GM21619 (cell line): ENCODE results near the gene LRIF1.
"Not testable (repeated sequence)": the region's sequence is repeated elsewhere in the genome, so short reads cannot be mapped to it uniquely, and the experiment has no call there.

Experiments
- ATAC-seq: cut with Tn5 transposase; IDR thresholded peaks from one replicate; pipeline ENCODE4 v1.9.1; 2021; ENCODE audit not compliant: unreplicated experiment

Gene LRIF1

GRCh38 chr1:110951161-110951560 is 12.6 kb downstream of the LRIF1 start:
- ATAC-seq = no peak

DNA sequence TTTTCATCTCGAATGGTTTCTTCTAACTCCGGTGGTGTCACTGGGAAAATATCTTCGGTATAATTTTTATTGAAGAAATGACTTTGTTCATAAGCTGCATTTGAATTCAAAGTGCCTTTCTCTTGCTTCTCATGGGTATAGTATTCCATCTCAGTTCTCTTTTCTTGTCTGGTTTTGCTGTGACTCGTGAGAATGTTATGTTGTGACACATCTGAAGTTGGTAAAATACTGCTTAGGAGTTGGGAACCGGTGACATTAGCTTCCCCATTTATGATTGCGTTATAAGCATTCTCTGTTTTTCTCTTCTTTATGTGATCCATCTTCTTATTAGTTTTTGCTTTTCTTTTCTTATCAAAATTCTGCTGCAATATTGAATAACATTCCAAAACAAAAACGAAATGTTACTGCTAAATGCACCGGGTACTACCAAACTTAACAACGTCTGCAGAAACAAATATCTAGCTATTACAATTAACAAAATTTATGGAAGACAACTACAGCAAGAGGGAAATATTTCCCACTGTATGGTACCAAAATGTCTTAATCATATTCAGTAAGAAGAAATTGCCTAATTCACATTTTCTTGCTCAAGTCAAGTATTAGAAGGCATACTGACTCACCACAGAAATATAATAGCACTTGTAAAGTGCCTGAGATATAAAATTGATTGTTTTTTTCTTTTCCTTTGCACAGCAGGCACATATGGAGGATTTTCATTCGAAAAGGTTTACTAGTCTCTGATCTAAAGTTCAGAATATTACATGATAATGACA is 15.5 kb downstream of the LRIF1 start:
- ATAC-seq = no peak

- ATAC-seq = no peak
Observed at GRCh38 chr1:110945626-110946025, 18.1 kb downstream of the LRIF1 start.

DNA sequence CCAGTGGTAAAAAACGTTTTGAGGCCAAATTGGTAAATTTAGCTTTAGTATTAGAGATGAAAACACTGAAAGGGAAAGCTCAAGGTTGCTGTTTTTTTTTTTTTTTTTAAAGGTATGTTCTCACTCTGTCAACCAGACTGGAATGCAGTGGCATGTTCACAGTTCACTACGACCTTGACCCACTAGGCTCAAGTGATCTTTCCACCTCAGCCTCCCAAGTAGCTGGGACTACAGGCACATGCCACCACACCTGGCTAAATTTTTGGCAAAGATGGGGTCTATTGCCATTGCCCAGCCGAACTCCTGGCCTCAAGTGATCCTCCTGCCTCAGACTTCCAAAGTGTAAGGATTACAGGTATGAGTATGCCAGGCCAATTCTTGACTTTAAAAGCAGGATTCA is 18.9 kb downstream of the LRIF1 start:
- no peak for ATAC-seq

DNA sequence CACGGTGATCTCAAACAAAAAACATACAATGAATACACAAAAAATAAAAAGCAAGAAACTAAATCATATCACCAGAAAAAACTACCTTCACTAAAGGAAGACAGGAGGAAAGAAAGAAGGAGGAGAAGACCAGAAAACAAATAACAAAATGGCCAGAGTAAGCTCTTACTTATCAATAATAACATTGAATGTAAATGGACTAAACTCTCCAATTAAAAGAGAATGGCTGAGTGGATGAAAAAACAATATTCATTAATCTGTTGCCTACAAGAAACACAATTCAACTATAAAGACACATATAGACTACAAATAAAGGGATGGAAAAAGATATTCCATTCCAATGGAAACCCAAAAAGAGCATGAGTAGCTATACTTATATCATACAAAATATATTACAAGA is 27.2 kb downstream of the LRIF1 start:
- no peak for ATAC-seq

- ATAC-seq = not testable (repeated sequence)
Observed at GRCh38 chr1:110931097-110931496, 32.6 kb downstream of the LRIF1 start.

GRCh38 chr1:110928904-110929303 is 34.8 kb downstream of the LRIF1 start:
- no peak for ATAC-seq

- no peak for ATAC-seq
Observed at GRCh38 chr1:110928191-110928590, 35.5 kb downstream of the LRIF1 start.

GRCh38 chr1:110927484-110928075 is 36.1 kb downstream of the LRIF1 start:
- ATAC-seq = no peak

GRCh38 chr1:110921953-110922352 is 41.8 kb downstream of the LRIF1 start:
- no peak for ATAC-seq

DNA sequence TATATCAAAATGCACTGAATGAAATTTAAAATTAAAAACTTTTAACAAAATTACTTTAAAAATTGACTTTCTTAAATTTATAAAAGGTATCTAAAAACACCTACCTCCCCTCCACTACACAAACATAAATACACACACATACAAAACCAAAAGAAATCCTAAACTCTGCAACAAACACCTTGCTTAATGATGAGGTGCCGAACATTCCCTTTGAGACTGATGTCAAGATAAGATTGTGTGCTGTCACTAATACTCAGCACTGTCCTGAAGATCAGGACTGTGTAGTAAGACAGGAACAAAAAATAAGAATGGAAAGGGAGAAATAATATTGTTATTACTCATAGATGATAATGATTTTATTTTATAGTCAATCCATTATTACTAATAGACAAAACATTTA is 45.7 kb downstream of the LRIF1 start:
- no peak for ATAC-seq

GRCh38 chr1:110916669-110917306 is 46.9 kb downstream of the LRIF1 start:
- peak; percentile 70 for ATAC-seq

DNA sequence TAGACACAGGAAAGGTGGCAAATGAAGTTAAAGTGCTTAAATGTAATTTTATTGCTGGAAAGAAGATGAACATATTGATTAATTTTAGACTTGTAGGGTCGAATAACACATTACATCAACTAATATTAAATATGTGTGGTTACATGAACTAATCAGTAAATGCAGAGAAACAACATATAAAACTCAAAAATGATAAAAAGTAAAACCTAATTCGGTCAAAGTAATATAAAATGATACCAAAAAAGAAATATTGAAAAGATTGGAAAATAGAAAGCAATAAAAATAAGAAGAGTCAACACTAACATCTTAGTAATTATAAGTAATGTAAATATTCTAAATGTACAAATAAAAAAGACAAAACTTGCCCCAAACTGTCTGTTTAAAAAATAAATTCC is 47.5 kb downstream of the LRIF1 start:
- ATAC-seq = no peak

DNA sequence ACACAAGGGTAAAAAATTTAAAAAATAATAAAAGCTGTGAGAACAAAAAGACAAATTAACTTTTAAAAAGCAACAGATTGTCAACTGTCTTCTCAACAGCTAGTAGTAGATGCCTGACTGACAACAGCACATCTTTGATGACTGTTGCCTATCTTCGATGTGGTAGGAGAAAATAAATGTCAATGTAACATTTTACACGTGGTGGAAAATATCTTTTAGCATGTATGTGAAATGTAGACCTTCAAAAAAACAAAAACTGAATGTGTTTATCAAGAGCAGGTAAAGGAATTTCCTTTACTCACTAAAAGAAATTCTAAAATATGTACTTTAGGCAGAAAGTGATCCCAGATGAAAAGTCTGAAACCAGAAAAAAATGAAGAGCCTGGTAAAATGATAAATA is 47.9 kb downstream of the LRIF1 start:
- no peak for ATAC-seq

GRCh38 chr1:110914676-110915075 is 49.0 kb downstream of the LRIF1 start:
- no peak for ATAC-seq

DNA sequence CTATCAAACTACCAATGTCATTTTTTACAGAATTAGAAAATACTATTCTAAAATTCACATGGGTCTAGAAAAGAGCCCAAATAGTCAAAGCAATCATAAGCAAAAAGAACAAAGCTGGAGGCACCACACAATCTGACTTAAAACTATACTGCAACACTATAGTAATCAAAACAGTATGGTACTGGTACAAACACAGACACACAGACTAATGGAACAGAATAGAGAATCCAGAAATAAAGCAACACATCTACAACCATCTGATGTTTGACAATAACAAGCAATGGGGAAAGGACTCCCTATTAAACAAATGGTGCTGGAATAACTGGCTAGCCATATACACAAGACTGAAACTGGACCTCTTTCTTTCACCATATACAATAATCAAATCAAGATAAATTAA is 50.9 kb downstream of the LRIF1 start:
- ATAC-seq = no peak

- no peak for ATAC-seq
Observed at GRCh38 chr1:110903853-110904500, 59.7 kb downstream of the LRIF1 start.

DNA sequence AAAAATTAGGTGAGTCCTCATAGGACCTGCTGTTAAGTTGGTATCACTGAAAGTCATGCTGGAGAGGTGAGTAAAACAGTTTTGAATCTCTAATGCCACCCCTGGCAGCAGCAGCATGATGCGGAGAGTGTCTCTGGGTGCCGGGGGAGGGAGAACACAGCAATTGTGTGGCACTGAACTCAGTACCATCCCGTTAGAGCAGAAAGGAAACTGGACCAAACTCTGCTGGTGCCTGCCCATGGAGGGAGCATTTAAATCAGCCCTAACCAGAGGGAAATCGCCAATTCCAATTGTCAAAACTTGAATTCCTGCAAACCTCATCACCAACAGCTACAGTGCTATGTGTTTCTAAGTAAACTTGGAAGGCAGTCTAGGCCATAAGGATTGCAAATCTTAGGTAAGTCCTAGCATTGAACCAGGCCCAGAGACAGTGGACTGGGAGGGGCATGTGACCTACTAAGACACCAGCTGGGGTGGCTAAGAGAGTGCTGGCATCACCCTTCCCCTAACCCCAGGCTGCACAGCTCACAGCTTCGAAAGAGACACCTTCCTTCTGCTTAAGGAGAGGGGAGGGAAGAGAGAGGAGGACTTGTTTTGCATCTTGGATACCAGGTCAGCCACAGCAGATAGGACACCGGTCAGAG is 60.8 kb downstream of the LRIF1 start:
- ATAC-seq = no peak

DNA sequence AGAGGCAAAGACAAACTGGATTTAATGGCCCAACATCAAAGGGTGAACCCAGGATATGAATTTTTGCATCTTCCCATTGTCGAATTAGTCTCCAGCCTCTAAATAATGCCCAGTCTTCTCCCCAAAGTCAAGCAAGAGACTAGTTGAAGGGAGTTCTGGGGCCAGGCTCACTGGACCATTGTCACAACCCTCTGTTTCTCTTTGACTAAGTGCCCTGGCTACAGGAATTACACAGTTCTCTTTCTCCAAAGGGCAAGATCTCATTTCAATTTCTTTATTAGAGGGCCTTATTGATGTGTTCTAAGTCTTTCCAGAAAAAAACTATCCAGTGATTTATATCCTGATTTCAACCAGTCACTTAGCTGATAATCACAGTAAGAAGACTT is 64.3 kb downstream of the LRIF1 start:
- no peak for ATAC-seq

DNA sequence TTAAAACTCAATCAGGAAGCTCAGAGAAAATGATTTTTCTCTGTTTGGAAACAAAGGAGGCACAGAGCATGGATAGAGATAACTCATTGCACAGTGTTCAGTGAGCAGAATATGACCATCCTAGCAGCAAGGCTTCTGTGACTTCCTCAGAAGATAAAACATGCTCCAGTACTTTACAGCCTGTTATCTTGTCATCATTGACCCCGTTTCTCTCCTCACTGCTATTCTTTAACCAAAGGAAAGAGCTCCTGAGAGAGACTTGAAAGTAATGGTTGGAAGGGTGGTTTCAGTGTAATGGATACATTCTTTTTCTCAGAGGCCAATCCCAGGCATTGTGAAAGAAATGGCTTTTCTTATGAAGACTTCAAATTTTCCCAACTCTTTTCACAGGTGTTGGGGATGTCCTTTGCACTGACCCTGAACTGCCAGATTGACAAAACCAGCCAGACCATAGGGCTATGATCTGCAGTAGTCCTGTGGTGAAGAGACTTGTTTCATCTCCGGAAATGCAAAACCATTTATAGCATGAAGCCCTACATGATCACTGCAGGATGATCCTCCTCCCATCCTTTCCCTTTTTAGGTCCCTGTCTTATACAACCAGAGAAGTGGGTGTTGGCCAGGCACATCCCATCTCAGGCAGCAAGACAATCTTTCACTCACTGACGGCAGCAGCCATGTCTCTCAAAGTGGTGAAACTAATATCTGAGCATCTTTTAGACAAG is 64.8 kb downstream of the LRIF1 start:
- ATAC-seq = no peak

GRCh38 chr1:110897681-110898080 is 66.0 kb downstream of the LRIF1 start:
- ATAC-seq = no peak
